ENCODE results near the gene LYPD6B.

Gene LYPD6B

DNA sequence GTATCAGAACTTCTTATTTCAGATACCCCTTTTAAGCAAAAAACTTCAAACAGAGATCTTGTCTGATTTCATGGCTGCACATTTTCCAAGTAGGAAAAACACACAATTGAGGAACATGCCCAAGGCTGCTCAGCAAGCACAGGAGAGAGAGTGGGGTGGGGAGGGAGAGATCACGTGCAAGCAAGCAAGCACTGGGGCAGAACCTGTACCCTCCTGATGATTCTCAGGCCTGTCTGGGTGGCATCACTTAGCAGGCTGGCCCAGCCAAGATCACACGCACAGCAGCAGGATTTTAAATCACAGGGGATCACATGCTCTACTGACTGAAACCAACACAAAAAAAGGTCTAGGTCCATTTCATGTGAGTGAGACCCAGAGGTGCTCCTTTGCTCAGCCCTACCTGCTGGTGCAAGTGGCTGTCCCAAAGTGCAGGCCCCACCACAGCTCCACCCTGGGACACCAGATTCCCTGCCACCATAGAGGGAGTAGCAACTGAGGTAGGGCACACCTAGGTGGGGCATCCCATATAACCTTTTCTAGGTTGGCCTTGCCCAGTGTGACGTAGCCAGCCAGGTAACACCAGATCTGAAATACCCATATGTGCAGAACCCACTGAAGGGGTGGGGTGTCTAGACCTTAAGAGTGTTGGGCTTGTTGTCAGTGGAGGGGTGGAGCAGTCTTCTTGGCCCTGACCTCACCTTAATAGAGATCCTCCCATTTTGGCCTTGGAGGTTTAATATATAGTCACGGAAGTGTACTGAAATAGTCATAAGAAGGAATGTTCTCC, 1.8 kb upstream of the LYPD6B start:
- Histone ChIP-seq H2BK5ac (ENCODE audit: low read length) (no peak overlapping the region), H3K9ac (ENCODE audit: low read length) (no peak overlapping the region), H3K27me3 (ENCODE audit: insufficient read depth, low read length, poor library complexity) (no peaks in the 10 kb centered on the region), H3K4me3 (ENCODE audit: low read length) (no peak overlapping the region), H4K8ac (ENCODE audit: low read depth, low read length) (no peak overlapping the region), H3K79me2 (ENCODE audit: control insufficient read depth, insufficient read depth, low read length) (no peaks in the 10 kb centered on the region), H3K23ac (ENCODE audit: low read length) (no peak overlapping the region), H3K27ac (ENCODE audit: low read depth, low read length) (no peak overlapping the region), H3K79me1 (ENCODE audit: low read length) (no peaks in the 10 kb centered on the region), H3K4me2 (ENCODE audit: low read length) (no peak overlapping the region), H3K36me3 (ENCODE audit: control insufficient read depth, insufficient read depth, low read length) (no peaks in the 10 kb centered on the region), H3K4ac (ENCODE audit: low read depth, low read length) (no peak overlapping the region), H3K4me1 (ENCODE audit: control insufficient read depth, low read depth, low read length) (no peaks in the 10 kb centered on the region), H3K18ac (ENCODE audit: low read length) (no peak overlapping the region), H3K56ac (ENCODE audit: low read length) (no peak overlapping the region), H4K5ac (ENCODE audit: low read length) (no peak overlapping the region), H2BK120ac (ENCODE audit: low read depth, low read length) (no peak overlapping the region), H2AK5ac (ENCODE audit: low read length) (no peak overlapping the region), H2BK15ac (replicated peaks; ENCODE audit: low read depth) (no peak overlapping the region)
- DNase-seq: no peak
- no CpG with 5 or more reads among the region's 4 CpGs for WGBS (ENCODE audit: extremely low coverage, insufficient coverage, low lambda C conversion rate)

DNA sequence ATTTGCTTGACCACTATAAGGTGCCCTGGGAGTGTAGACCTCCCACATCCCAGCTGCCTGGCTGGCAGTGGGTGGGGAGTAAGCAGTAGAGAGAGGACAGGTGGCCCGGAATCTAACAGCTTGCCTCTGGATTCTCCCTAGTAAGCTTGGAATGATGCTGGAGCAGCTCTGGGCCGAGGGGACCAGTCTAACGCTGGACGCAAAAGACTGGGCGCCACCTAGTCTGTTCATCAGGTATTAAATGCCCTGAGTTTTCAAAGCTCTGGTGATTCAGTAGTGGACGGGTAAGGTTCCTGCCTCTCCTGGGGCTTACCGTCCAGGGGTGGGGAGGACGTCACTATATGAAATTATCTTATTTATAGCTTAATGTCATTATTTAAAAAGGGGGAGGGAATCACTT, 648 bp upstream of the LYPD6B start:
- Histone ChIP-seq H3K27me3 (ENCODE audit: insufficient read depth, low read length, poor library complexity) (no peaks in the 10 kb centered on the region), H4K8ac (ENCODE audit: low read depth, low read length) (no peak overlapping the region), H3K4me3 (ENCODE audit: low read length) (no peak overlapping the region), H2AK5ac (ENCODE audit: low read length) (no peak overlapping the region), H3K56ac (ENCODE audit: low read length) (no peak overlapping the region), H3K79me1 (ENCODE audit: low read length) (no peaks in the 10 kb centered on the region), H3K23ac (ENCODE audit: low read length) (no peak overlapping the region), H3K4ac (ENCODE audit: low read depth, low read length) (no peak overlapping the region), H2BK5ac (ENCODE audit: low read length) (no peak overlapping the region), H3K18ac (ENCODE audit: low read length) (no peak overlapping the region), H3K9ac (ENCODE audit: low read length) (no peak overlapping the region), H3K36me3 (ENCODE audit: control insufficient read depth, insufficient read depth, low read length) (no peaks in the 10 kb centered on the region), H3K79me2 (ENCODE audit: control insufficient read depth, insufficient read depth, low read length) (no peaks in the 10 kb centered on the region), H2BK120ac (ENCODE audit: low read depth, low read length) (no peak overlapping the region), H3K27ac (ENCODE audit: low read depth, low read length) (no peak overlapping the region), H2BK15ac (replicated peaks; ENCODE audit: low read depth) (no peak overlapping the region), H3K4me1 (ENCODE audit: control insufficient read depth, low read depth, low read length) (no peaks in the 10 kb centered on the region), H4K5ac (ENCODE audit: low read length) (no peak overlapping the region), H3K4me2 (ENCODE audit: low read length) (no peak overlapping the region)
- no peak for DNase-seq
- WGBS (ENCODE audit: extremely low coverage, insufficient coverage, low lambda C conversion rate): no CpG with 5 or more reads among the region's 8 CpGs

DNA sequence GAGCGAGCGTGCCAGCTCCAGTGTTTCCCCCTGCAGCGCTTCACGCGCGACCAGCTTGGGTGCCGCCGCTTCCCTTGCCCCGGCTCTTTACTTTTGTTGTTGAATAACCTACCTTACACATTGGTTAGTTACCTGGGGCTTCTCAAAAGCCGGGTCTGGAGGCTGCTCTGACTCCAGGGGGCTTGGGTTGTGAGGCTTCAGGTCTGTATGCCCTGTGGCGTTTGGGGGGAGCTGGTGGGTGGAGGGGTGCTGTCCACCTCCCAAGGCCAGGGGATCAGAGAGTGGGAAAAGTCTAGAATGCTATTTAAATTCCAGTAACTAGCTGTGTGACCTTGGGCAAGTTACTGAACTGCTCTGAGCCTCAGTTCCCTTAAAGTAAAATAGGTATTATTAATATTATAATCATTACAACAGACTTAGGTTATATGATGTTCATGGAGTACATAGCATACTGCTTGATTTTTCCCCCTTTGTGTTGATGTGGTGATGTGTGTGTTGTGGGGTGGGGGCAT, 770 bp downstream of the LYPD6B start:
- Histone ChIP-seq H3K27me3 (ENCODE audit: insufficient read depth, low read length, poor library complexity) (no peaks in the 10 kb centered on the region), H3K56ac (ENCODE audit: low read length) (peak overlapping the region; percentile 86)
- DNase-seq: no peak

DNA sequence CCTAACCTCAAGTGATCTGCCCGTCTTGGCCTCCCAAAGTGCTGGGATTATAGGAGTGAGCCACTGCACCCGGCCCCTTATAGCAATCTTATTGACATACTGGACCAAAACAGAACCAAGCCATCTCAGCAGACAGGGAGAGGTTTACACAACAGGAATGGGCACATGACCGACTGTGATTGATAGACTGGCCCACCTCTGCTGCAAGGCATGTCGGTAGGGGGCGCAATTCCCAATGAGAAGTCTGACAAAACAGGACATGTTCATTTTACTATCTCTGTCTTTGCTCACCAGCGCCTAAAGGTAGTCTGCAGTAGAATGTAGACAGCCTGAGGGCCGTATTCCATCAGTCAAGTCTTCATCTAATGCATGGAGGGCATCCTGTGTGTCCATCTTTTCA, 2.0 kb downstream of the LYPD6B start:
- Histone ChIP-seq H4K5ac (ENCODE audit: low read length) (no peak overlapping the region), H3K27me3 (ENCODE audit: insufficient read depth, low read length, poor library complexity) (no peaks in the 10 kb centered on the region), H3K56ac (ENCODE audit: low read length) (no peak overlapping the region), H3K27ac (ENCODE audit: low read depth, low read length) (no peak overlapping the region), H3K4ac (ENCODE audit: low read depth, low read length) (no peak overlapping the region), H2BK15ac (replicated peaks; ENCODE audit: low read depth) (no peak overlapping the region), H3K23ac (ENCODE audit: low read length) (no peak overlapping the region), H3K9ac (ENCODE audit: low read length) (no peak overlapping the region), H3K4me2 (ENCODE audit: low read length) (no peak overlapping the region), H4K8ac (ENCODE audit: low read depth, low read length) (no peak overlapping the region), H3K79me2 (ENCODE audit: control insufficient read depth, insufficient read depth, low read length) (no peaks in the 10 kb centered on the region), H2BK5ac (ENCODE audit: low read length) (no peak overlapping the region), H2BK120ac (ENCODE audit: low read depth, low read length) (no peak overlapping the region), H3K4me3 (ENCODE audit: low read length) (no peak overlapping the region), H3K4me1 (ENCODE audit: control insufficient read depth, low read depth, low read length) (no peaks in the 10 kb centered on the region), H3K79me1 (ENCODE audit: low read length) (no peaks in the 10 kb centered on the region), H3K18ac (ENCODE audit: low read length) (no peak overlapping the region), H2AK5ac (ENCODE audit: low read length) (no peak overlapping the region), H3K36me3 (ENCODE audit: control insufficient read depth, insufficient read depth, low read length) (no peaks in the 10 kb centered on the region)
- WGBS (ENCODE audit: extremely low coverage, insufficient coverage, low lambda C conversion rate): no CpG with 5 or more reads among the region's 7 CpGs
- peak; percentile 86 for DNase-seq

More for the DNA sequence above, 770 bp downstream of the LYPD6B start:
- H3K9ac ChIP-seq (ENCODE audit: low read length): peak overlapping the region; percentile 72
- H2AK5ac ChIP-seq (ENCODE audit: low read length): no peak overlapping the region
- no peaks in the 10 kb centered on the region for H3K36me3 ChIP-seq (ENCODE audit: control insufficient read depth, insufficient read depth, low read length)
- no peak overlapping the region for H2BK5ac ChIP-seq (ENCODE audit: low read length)
- no peak overlapping the region for H3K27ac ChIP-seq (ENCODE audit: low read depth, low read length)
- H3K4me3 ChIP-seq (ENCODE audit: low read length): peak overlapping the region; percentile 37
- no peak overlapping the region for H3K4ac ChIP-seq (ENCODE audit: low read depth, low read length)
- no peaks in the 10 kb centered on the region for H3K79me1 ChIP-seq (ENCODE audit: low read length)
- H3K23ac ChIP-seq (ENCODE audit: low read length): no peak overlapping the region
- no peak overlapping the region for H2BK120ac ChIP-seq (ENCODE audit: low read depth, low read length)
- peak overlapping the region; percentile 90 for H3K18ac ChIP-seq (ENCODE audit: low read length)
- H3K4me2 ChIP-seq (ENCODE audit: low read length): peak overlapping the region; percentile 79
- H3K4me1 ChIP-seq (ENCODE audit: control insufficient read depth, low read depth, low read length): no peaks in the 10 kb centered on the region
- H4K8ac ChIP-seq (ENCODE audit: low read depth, low read length): peak overlapping the region; percentile 83
- H4K5ac ChIP-seq (ENCODE audit: low read length): no peak overlapping the region
- H2BK15ac ChIP-seq (replicated peaks; ENCODE audit: low read depth): no peak overlapping the region
- WGBS (ENCODE audit: extremely low coverage, insufficient coverage, low lambda C conversion rate): no CpG with 5 or more reads among the region's 11 CpGs
- H3K79me2 ChIP-seq (ENCODE audit: control insufficient read depth, insufficient read depth, low read length): no peaks in the 10 kb centered on the region

DNA sequence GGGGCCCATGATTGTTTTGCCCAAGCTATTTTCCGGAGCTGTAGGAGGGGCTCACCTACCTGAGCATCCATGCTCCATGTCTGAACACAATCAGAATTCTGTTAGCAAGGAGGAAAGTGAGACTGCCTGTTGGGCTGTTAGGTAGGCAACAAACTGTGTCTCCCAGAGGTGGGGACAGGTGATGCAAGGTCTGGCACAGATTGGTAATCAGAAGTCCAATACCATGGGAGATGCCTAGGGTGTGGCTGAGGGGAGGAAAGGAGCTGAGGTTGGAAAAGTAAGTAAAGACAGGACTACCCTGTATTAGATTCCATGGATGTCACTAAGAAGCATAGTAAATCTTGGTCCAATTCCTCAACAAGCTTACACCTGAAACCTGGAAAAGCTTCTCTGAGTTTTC, 3.0 kb downstream of the LYPD6B start:
- Histone ChIP-seq H3K36me3 (ENCODE audit: control insufficient read depth, insufficient read depth, low read length) (no peaks in the 10 kb centered on the region), H2BK15ac (replicated peaks; ENCODE audit: low read depth) (no peak overlapping the region), H3K9ac (ENCODE audit: low read length) (no peak overlapping the region), H3K79me1 (ENCODE audit: low read length) (no peaks in the 10 kb centered on the region), H3K4me1 (ENCODE audit: control insufficient read depth, low read depth, low read length) (no peaks in the 10 kb centered on the region), H3K4me3 (ENCODE audit: low read length) (no peak overlapping the region), H3K27ac (ENCODE audit: low read depth, low read length) (no peak overlapping the region), H3K56ac (ENCODE audit: low read length) (no peak overlapping the region), H2BK5ac (ENCODE audit: low read length) (no peak overlapping the region), H4K5ac (ENCODE audit: low read length) (no peak overlapping the region), H2BK120ac (ENCODE audit: low read depth, low read length) (no peak overlapping the region), H3K4me2 (ENCODE audit: low read length) (no peak overlapping the region), H3K79me2 (ENCODE audit: control insufficient read depth, insufficient read depth, low read length) (no peaks in the 10 kb centered on the region), H4K8ac (ENCODE audit: low read depth, low read length) (no peak overlapping the region), H2AK5ac (ENCODE audit: low read length) (no peak overlapping the region), H3K18ac (ENCODE audit: low read length) (no peak overlapping the region), H3K27me3 (ENCODE audit: insufficient read depth, low read length, poor library complexity) (no peaks in the 10 kb centered on the region), H3K4ac (ENCODE audit: low read depth, low read length) (no peak overlapping the region), H3K23ac (ENCODE audit: low read length) (no peak overlapping the region)
- WGBS (ENCODE audit: extremely low coverage, insufficient coverage, low lambda C conversion rate): no CpG with 5 or more reads among the region's 1 CpG
- DNase-seq: no peak

DNA sequence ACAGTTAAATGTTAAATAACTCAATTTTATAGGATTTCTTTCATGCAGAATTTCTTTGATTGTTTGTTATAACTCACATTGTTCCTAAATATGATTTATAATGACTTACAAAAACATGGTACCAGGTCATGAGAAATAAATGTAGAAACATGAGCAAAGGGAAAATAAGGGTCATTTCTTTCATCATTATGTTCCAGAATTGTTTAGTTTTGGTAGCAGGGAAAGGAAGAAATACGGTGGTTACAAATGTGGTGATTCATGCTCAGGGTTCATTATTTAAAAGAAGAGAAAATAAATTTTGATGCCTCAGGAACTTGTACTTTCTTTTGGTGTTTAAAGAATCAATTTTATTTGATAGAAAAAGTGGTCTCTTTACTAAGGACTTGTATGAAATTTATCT, 4.4 kb downstream of the LYPD6B start:
- H2BK120ac ChIP-seq (ENCODE audit: low read depth, low read length): no peak overlapping the region
- no peak overlapping the region for H4K8ac ChIP-seq (ENCODE audit: low read depth, low read length)
- H3K27me3 ChIP-seq (ENCODE audit: insufficient read depth, low read length, poor library complexity): no peaks in the 10 kb centered on the region
- H2BK5ac ChIP-seq (ENCODE audit: low read length): no peak overlapping the region
- H3K79me2 ChIP-seq (ENCODE audit: control insufficient read depth, insufficient read depth, low read length): no peaks in the 10 kb centered on the region
- H3K27ac ChIP-seq (ENCODE audit: low read depth, low read length): no peak overlapping the region
- no peak overlapping the region for H3K4ac ChIP-seq (ENCODE audit: low read depth, low read length)
- H3K79me1 ChIP-seq (ENCODE audit: low read length): no peaks in the 10 kb centered on the region
- H2BK15ac ChIP-seq (replicated peaks; ENCODE audit: low read depth): no peak overlapping the region
- H3K4me3 ChIP-seq (ENCODE audit: low read length): no peak overlapping the region
- no peak overlapping the region for H3K9ac ChIP-seq (ENCODE audit: low read length)
- no peaks in the 10 kb centered on the region for H3K36me3 ChIP-seq (ENCODE audit: control insufficient read depth, insufficient read depth, low read length)
- no peak overlapping the region for H3K23ac ChIP-seq (ENCODE audit: low read length)
- H3K56ac ChIP-seq (ENCODE audit: low read length): no peak overlapping the region
- H3K18ac ChIP-seq (ENCODE audit: low read length): no peak overlapping the region
- no peaks in the 10 kb centered on the region for H3K4me1 ChIP-seq (ENCODE audit: control insufficient read depth, low read depth, low read length)
- H4K5ac ChIP-seq (ENCODE audit: low read length): no peak overlapping the region
- H2AK5ac ChIP-seq (ENCODE audit: low read length): no peak overlapping the region
- no peak for DNase-seq
- no peak overlapping the region for H3K4me2 ChIP-seq (ENCODE audit: low read length)
- no CpG with 5 or more reads among the region's 1 CpG for WGBS (ENCODE audit: extremely low coverage, insufficient coverage, low lambda C conversion rate)
